ENCODE data around the gene HNRNPUL2. TPM values are rescaled to one million over a fixed set of nuclear protein-coding genes. Genes with fewer than 3 reads are reported as not detected.

HNRNPUL2 gene
- total and polyA plus RNA-seq, 2 of the 4 experiments (the other 2 are of a cell fraction) = 3.9 to 30.2 TPM

- Histone ChIP-seq H4K20me1 (ENCODE audit: insufficient read depth, low read length) (no peaks in the 10 kb centered on the region), H3K9me3 (ENCODE audit: control insufficient read depth, insufficient read depth, low read length) (no peaks in the 10 kb centered on the region), H2BK20ac (ENCODE audit: low read depth, low read length) (no peak overlapping the region), H4K8ac (ENCODE audit: low read depth in 2 of 2, low read length in 2 of 2) (peak overlapping the region; percentile 93 to 98), H2AFZ (replicated peaks; ENCODE audit: low read length, poor library complexity) (peak overlapping the region; percentile 90), H3K14ac (replicated peaks; ENCODE audit: low read depth, low read length) (peak overlapping the region; percentile 94), H4K91ac (ENCODE audit: insufficient read depth, low read depth, low read length) (peak overlapping the region; percentile 87), H3K23ac (ENCODE audit: low read depth, low read length) (peak overlapping the region; percentile 89), H3K18ac (ENCODE audit: low read depth, low read length) (peak overlapping the region; percentile 58; the same call in 1 of the 2 replicates), H2AK5ac (ENCODE audit: low read depth, low read length) (peak overlapping the region; percentile 91), H3K27me3 (ENCODE audit: control insufficient read depth, insufficient read depth, low read length) (no peaks in the 10 kb centered on the region), H3K27ac (ENCODE audit: insufficient read depth, low read length) (peak overlapping the region; percentile 93), H3K36me3 (ENCODE audit: control insufficient read depth, insufficient read depth, low read length) (peaks cover 31% of the 10 kb centered on the region), H2BK15ac (ENCODE audit: low read depth, low read length) (no peak overlapping the region), H3K9ac (ENCODE audit: low read depth, low read length) (peak overlapping the region; percentile 84), H2BK5ac (ENCODE audit: low read depth, low read length, poor library complexity, severe bottlenecking) (peak overlapping the region; percentile 82), H3K56ac (ENCODE audit: extremely low read depth, insufficient read depth, low read length) (peak overlapping the region; percentile 83), H3K9me1 (ENCODE audit: insufficient read depth, low read length) (peaks cover 17% of the 10 kb centered on the region), H3K4me2 (ENCODE audit: low read depth, low read length) (peak overlapping the region; percentile 81), H3K79me1 (ENCODE audit: low read depth in 1 of 2, low read length in 2 of 2) (peaks cover 25 to 67% of the 10 kb centered on the region in 2 experiments), H4K5ac (ENCODE audit: low read depth, low read length) (peak overlapping the region; percentile 92), H2AK9ac (replicated peaks; ENCODE audit: low read depth, low read length, poor library complexity) (peak overlapping the region; percentile 97), H3K4ac (ENCODE audit: low read depth, low read length) (peak overlapping the region; percentile 93), H3K4me3 (ENCODE audit: insufficient read depth, low read depth, low read length) (peak overlapping the region; percentile 41), H2BK120ac (ENCODE audit: low read depth, low read length) (peak overlapping the region; percentile 45; the same call in 1 of the 2 replicates), H3K4me1 (ENCODE audit: control insufficient read depth, insufficient read depth, low read length) (peaks cover 20% of the 10 kb centered on the region)
- ChIA-PET POLR2A (ENCODE audit: unreplicated experiment) (interaction anchor here (0.5 to 2.1 kb wide), 2 partner anchors 18 to 1475 kb away, joined by 6 to 7 read pairs; partner anchors contain the start of genes HNRNPUL2 and TTC9C), CTCF (no interaction called here)
- WGBS, 2 experiments (ENCODE audit: extremely low coverage in 2 of 2, insufficient read length in 1 of 2) = 93% methylated on average over 3 of the region's 7 CpGs; no CpG with 5 or more reads in 1 of the 2 experiments
- in situ Hi-C loops (cut with MboI; ENCODE audit: low sequenced_read_pairs) (no loop called here), intact Hi-C loops (cut with micrococcal nuclease) (no loop called here), dilution Hi-C loops (cut with HindIII; ENCODE audit: low sequenced_read_pairs, unreplicated experiment) (no loop called here)
- BruUV-seq (replicated peaks) = no TSS peak
- ATAC-seq (ENCODE audit: low read depth) (no peak), DNase-seq (no peak)
- TF ChIP-seq RCOR1 (IDR thresholded peaks at IDR 0.05; ENCODE audit: insufficient replicate concordance, low read length) = no peak
- no peak for TF ChIP-seq CEBPB (IDR thresholded peaks at IDR 0.05; ENCODE audit: low read depth, low read length)
- TF ChIP-seq, protein P1, sequence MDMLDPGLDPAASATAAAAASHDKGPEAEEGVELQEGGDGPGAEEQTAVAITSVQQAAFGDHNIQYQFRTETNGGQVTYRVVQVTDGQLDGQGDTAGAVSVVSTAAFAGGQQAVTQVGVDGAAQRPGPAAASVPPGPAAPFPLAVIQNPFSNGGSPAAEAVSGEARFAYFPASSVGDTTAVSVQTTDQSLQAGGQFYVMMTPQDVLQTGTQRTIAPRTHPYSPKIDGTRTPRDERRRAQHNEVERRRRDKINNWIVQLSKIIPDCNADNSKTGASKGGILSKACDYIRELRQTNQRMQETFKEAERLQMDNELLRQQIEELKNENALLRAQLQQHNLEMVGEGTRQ (IDR thresholded peaks at IDR 0.05; ENCODE audit: low read depth, low read length) = no peak
- TF ChIP-seq RAD21 (IDR thresholded peaks at IDR 0.05; ENCODE audit: low read length) = no peak
- TF ChIP-seq POLR2A (IDR thresholded peaks at IDR 0.05; ENCODE audit: low read depth, low read length) = no peak
- TF ChIP-seq MAFK (IDR thresholded peaks at IDR 0.05; ENCODE audit: low read depth, low read length) = no peak
- TF ChIP-seq ELK1 (IDR thresholded peaks at IDR 0.05; ENCODE audit: borderline replicate concordance, low read depth, low read length) = no peak
- no peak for TF ChIP-seq RFX5 (IDR thresholded peaks at IDR 0.05; ENCODE audit: low read depth, low read length)
- no peak for TF ChIP-seq CTCF (conservative IDR thresholded peaks at IDR 0.05; ENCODE audit: low read depth, low read length)
- TF ChIP-seq NFE2L2 (IDR thresholded peaks at IDR 0.05; ENCODE audit: low read depth, low read length) = no peak
- TF ChIP-seq FOS (IDR thresholded peaks at IDR 0.05; ENCODE audit: low read depth, low read length) = no peak
- TF ChIP-seq MAZ (IDR thresholded peaks at IDR 0.05; ENCODE audit: borderline replicate concordance, low read depth, low read length) = no peak
- no peak for TF ChIP-seq BHLHE40 (IDR thresholded peaks at IDR 0.05; ENCODE audit: low read depth, low read length)
- TF ChIP-seq MXI1 (IDR thresholded peaks at IDR 0.05; ENCODE audit: borderline replicate concordance, low read depth, low read length) = no peak
- no peak for TF ChIP-seq CHD1 (IDR thresholded peaks at IDR 0.05; ENCODE audit: low read depth, low read length)
- TF ChIP-seq SMC3 (IDR thresholded peaks at IDR 0.05; ENCODE audit: low read depth, low read length) = no peak
These were observed 17.3 kb downstream of the HNRNPUL2 start for GRCh38 chr11:62710001-62710345.

All from IMR-90 (cell line).